Measurements from ENCODE around the gene CDK12. TPM values are rescaled to one million over a fixed set of nuclear protein-coding genes. Genes with fewer than 3 reads are reported as not detected.

The CDK12 gene
- polyA plus RNA-seq, 1 of the 3 experiments (the other 2 are of a cell fraction): 11.6 TPM

DNA sequence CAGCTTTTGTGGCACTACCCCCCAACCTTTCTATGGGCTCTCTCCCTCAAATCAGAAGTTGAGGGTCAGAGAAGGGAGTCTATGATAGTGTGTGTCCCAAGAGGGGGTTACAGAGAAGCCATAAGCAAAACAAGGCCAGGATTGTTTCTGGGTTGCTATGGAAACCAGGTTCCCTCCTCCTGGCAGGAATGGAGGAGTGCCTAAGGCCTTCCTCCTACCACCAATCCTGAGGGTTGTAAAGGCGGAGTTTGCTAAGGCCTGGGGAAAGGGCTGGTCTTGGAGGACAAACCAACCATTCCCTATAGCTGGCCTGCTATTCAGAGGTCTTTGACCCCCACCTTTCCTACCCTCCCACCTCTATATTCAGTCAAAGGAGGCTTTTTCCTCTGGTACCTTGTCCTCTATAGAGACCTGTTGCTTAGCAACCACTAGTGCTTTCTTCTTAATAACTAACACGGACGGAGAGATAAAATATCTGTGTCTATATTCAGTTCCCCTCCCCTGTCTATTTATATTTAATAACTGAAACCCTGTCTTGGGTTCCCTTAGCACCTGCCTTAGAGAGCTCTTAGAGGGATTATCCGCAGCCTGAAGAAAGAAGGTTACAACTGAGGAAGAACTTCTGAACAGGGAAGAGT, 103.0 kb downstream of the CDK12 start (continued):
- no peak for TF ChIP-seq CTCF (IDR thresholded peaks at IDR 0.05)
- no peak for TF ChIP-seq NFIC (IDR thresholded peaks at IDR 0.05; ENCODE audit: borderline replicate concordance)
- TF ChIP-seq ELF1 (IDR thresholded peaks at IDR 0.05): no peak
- TF ChIP-seq EZH2phosphoT487 (IDR thresholded peaks at IDR 0.05; ENCODE audit: borderline replicate concordance, low read depth): no peak

DNA sequence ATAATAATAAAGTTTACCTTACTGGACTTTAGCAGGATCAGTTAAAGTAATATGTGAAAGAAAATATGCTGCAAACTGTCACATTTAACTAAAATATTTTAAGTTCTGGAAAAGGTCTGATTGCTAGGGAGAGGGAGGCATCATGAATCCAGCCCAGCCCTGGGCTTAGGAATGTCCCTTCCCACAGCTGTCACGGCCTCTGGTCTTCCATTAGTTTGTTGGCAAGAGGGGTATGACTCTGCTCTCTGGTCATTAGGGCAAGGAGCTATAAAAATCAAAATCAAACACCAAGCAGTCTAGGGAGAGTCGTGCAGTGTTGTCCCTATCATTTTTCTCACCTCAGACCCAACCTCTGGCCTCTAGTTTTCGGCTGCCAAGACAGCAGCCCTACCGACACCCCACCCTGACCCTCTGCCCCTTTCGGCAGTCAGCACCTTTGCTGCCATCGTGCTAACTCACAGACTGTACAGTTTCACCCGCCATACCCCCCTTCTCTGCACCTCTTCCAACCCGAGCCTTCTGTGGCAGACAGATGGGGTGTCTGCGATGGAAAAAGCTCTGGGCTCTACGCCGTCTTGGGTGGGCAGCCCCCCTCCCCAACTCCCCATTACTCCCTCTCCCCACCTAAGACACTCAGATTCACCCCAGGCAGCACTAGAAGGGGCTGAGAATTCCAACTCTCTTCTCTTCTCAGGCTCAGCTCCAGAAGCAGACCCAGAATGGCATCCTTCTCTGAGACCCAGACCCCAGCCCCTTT, 105.0 kb downstream of the CDK12 start:
- no peaks in the 10 kb centered on the region for H3K9me3 ChIP-seq
- no peak overlapping the region for H3K4me3 ChIP-seq (ENCODE audit: low read depth in 2 of 2, low read length in 1 of 2)
- ChIA-PET POLR2A (no interaction called here), CTCF (interaction anchor here (1.0 to 5.4 kb wide), 5 partner anchors 10 to 56 kb away, joined by 3 to 46 read pairs (median 27); no protein-coding TSS in a partner anchor)
- no peaks in the 10 kb centered on the region for H3K27me3 ChIP-seq (ENCODE audit: insufficient read depth)
- peaks cover 8 to 29% of the 10 kb centered on the region in 2 experiments for H3K36me3 ChIP-seq (replicated peaks in 1 of 2; ENCODE audit: control insufficient read depth in 1 of 2, insufficient read depth in 2 of 2, low read length in 1 of 2)
- no peaks in the 10 kb centered on the region for H3K9me2 ChIP-seq
- peaks cover 0 to 7% of the 10 kb centered on the region in 2 experiments; a peak in 1 of 4 replicates for H3K4me1 ChIP-seq (ENCODE audit: control insufficient read depth in 1 of 2, insufficient read depth in 2 of 2, low read depth in 1 of 2, low read length in 1 of 2)
- DNase-seq: no peak
- H3F3A ChIP-seq (replicated peaks; ENCODE audit: insufficient read depth): no peaks in the 10 kb centered on the region
- WGBS (ENCODE audit: low lambda C conversion rate): 94% methylated on average over 11 of the region's 11 CpGs
- no peak overlapping the region for H3K27ac ChIP-seq (ENCODE audit: low read depth in 2 of 2, low read length in 1 of 2)
- no peak overlapping the region for H3K4me2 ChIP-seq
- H2AFZ ChIP-seq (ENCODE audit: low read depth): no peak overlapping the region
- H3K79me2 ChIP-seq (ENCODE audit: insufficient read depth): no peaks in the 10 kb centered on the region
- no peak overlapping the region for H3K9ac ChIP-seq
- no peaks in the 10 kb centered on the region for H4K20me1 ChIP-seq (ENCODE audit: insufficient read depth)
- no peak for TF ChIP-seq SIN3A (IDR thresholded peaks at IDR 0.05; ENCODE audit: borderline replicate concordance, low read depth, low read length)
- no peak for TF ChIP-seq CTCF (IDR thresholded peaks at IDR 0.05)
- TF ChIP-seq SMC3 (IDR thresholded peaks at IDR 0.05; ENCODE audit: low read depth, low read length): no peak
- no peak for TF ChIP-seq RFX5 (IDR thresholded peaks at IDR 0.05; ENCODE audit: low read length)
- no peak for TF ChIP-seq USF2 (IDR thresholded peaks at IDR 0.05; ENCODE audit: borderline replicate concordance, low read depth, low read length)
- TF ChIP-seq MXI1 (IDR thresholded peaks at IDR 0.05; ENCODE audit: low read depth, low read length): no peak
- TF ChIP-seq, protein P1, sequence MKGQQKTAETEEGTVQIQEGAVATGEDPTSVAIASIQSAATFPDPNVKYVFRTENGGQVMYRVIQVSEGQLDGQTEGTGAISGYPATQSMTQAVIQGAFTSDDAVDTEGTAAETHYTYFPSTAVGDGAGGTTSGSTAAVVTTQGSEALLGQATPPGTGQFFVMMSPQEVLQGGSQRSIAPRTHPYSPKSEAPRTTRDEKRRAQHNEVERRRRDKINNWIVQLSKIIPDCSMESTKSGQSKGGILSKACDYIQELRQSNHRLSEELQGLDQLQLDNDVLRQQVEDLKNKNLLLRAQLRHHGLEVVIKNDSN (IDR thresholded peaks at IDR 0.05; ENCODE audit: borderline replicate concordance, low read depth): no peak
- TF ChIP-seq, protein P2, sequence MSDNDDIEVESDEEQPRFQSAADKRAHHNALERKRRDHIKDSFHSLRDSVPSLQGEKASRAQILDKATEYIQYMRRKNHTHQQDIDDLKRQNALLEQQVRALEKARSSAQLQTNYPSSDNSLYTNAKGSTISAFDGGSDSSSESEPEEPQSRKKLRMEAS (IDR thresholded peaks at IDR 0.05; ENCODE audit: low read depth): no peak
- TF ChIP-seq NRF1 (IDR thresholded peaks at IDR 0.05; ENCODE audit: low read depth, low read length): no peak
- TF ChIP-seq RXRA (IDR thresholded peaks at IDR 0.05; ENCODE audit: borderline replicate concordance, low read depth): no peak
- TF ChIP-seq REST (IDR thresholded peaks at IDR 0.05; ENCODE audit: low read depth, low read length): no peak
- TF ChIP-seq YY1 (IDR thresholded peaks at IDR 0.05; ENCODE audit: low read depth): no peak
- TF ChIP-seq RCOR1 (IDR thresholded peaks at IDR 0.05; ENCODE audit: low read length): no peak
- no peak for TF ChIP-seq EZH2phosphoT487 (IDR thresholded peaks at IDR 0.05; ENCODE audit: borderline replicate concordance, low read depth)
- TF ChIP-seq GABPA (IDR thresholded peaks at IDR 0.05; ENCODE audit: low read depth): no peak

Measured in SK-N-SH (cell line).